ENCODE data around the gene TPCN1.
A peak's percentile ranks its signal among the peaks of the same experiment; 100 is the strongest.

Gene TPCN1

GRCh38 chr12:113226696-113227568, 5.7 kb downstream of the TPCN1 start:
- no peak for DNase-seq

- DNase-seq: no peak
These were observed 6.6 kb downstream of the TPCN1 start for GRCh38 chr12:113227686-113228391.

- no peak for DNase-seq
These were observed 7.2 kb downstream of the TPCN1 start for GRCh38 chr12:113228394-113229028.

GRCh38 chr12:113230315-113231234, 9.3 kb downstream of the TPCN1 start:
- no peak for DNase-seq

GRCh38 chr12:113231235-113232088, 10.2 kb downstream of the TPCN1 start:
- no peak for DNase-seq

GRCh38 chr12:113232089-113232839, 11.0 kb downstream of the TPCN1 start:
- DNase-seq: no peak

GRCh38 chr12:113232840-113233585, 11.7 kb downstream of the TPCN1 start:
- DNase-seq: peak; percentile 76

GRCh38 chr12:113233967-113234366, 12.7 kb downstream of the TPCN1 start:
- no peak for DNase-seq

GRCh38 chr12:113234483-113234882, 13.2 kb downstream of the TPCN1 start:
- DNase-seq: no peak

GRCh38 chr12:113235976-113236375, 14.7 kb downstream of the TPCN1 start:
- no peak for DNase-seq

GRCh38 chr12:113236539-113237399, 15.5 kb downstream of the TPCN1 start:
- DNase-seq: no peak

GRCh38 chr12:113237748-113238147, 16.5 kb downstream of the TPCN1 start:
- DNase-seq: no peak

- no peak for DNase-seq
These were observed 17.0 kb downstream of the TPCN1 start for GRCh38 chr12:113238309-113238708.

- DNase-seq: no peak
These were observed 18.1 kb downstream of the TPCN1 start for GRCh38 chr12:113239288-113239771.

- peak; percentile 77 for DNase-seq
These were observed 18.6 kb downstream of the TPCN1 start for GRCh38 chr12:113239811-113240331.

- no peak for DNase-seq
These were observed 19.1 kb downstream of the TPCN1 start for GRCh38 chr12:113240395-113240794.

GRCh38 chr12:113241191-113242025, 20.1 kb downstream of the TPCN1 start:
- DNase-seq: peak; percentile 58

GRCh38 chr12:113242026-113242418, 20.8 kb downstream of the TPCN1 start:
- DNase-seq: peak; percentile 42

All from femur (tissue), 1 donor.